K562 (cell line): ENCODE data around the gene BCAS1. TPM values are rescaled to one million over a fixed set of nuclear protein-coding genes. Genes with fewer than 3 reads are reported as not detected.
A peak's percentile ranks its signal among the peaks of the same experiment; 100 is the strongest.

Experiments
- BACH1 ChIP-seq: fragments of 200-800 bp; sonication (Bioruptor generic); IDR thresholded peaks from 2 replicates; pipeline ENCODE4 v1.6.1; 2016; ENCODE audit warnings: missing genetic modification characterization, missing compliant biosample characterization
- CHD1 ChIP-seq: fragments of 200-600 bp; sonication (generic); IDR thresholded peaks from one replicate; pipeline ENCODE4 v1.6.1; 2012; ENCODE audit warnings: mild to moderate bottlenecking, moderate library complexity, low read length, inconsistent platforms
- CREB1 ChIP-seq, 2 experiments: sonication (generic) in 1 of 2; formaldehyde crosslinking in 1 of 2; IDR thresholded peaks; 2 replicates each; pipeline versions ENCODE4 v1.6.1 to v1.8.0; 2012 to 2022; ENCODE audit warnings: inconsistent platforms in 1 of 2, mild to moderate bottlenecking in 1 of 2, missing genetic modification reagents in 1 of 2, moderate library complexity in 1 of 2
- CTCFL ChIP-seq: IDR thresholded peaks from 2 replicates; pipeline ENCODE4 v1.6.1; 2011; ENCODE audit warnings: borderline replicate concordance, low read depth, mild to moderate bottlenecking, moderate library complexity, low read length; ENCODE audit not compliant: insufficient read depth, poor library complexity, severe bottlenecking
- DLX4 ChIP-seq: fragments of 250-450 bp; sonication (Bioruptor Pico); IDR thresholded peaks from 2 replicates; pipeline ENCODE4 v1.6.1; 2021; ENCODE audit warnings: mild to moderate bottlenecking
- E2F3 ChIP-seq: fragments of 250-450 bp; sonication (Bioruptor Pico); IDR thresholded peaks from 2 replicates; pipeline ENCODE4 v1.4.0; 2020; ENCODE audit warnings: mild to moderate bottlenecking
- ELF2 ChIP-seq: fragments of 250-450 bp; sonication (Bioruptor Pico); IDR thresholded peaks from 2 replicates; pipeline ENCODE4 v1.5.0; 2021; ENCODE audit warnings: mild to moderate bottlenecking
- FOXK2 ChIP-seq, 2 experiments: fragments of 450-650 bp; IDR thresholded peaks in 1 of 2; conservative IDR thresholded peaks in 1 of 2; 2 replicates each; pipeline ENCODE4 v1.6.1; 2016; ENCODE audit warnings: low read depth in 2 of 2, mild to moderate bottlenecking in 1 of 2
- FOXP4 ChIP-seq: sonication (generic); formaldehyde crosslinking; IDR thresholded peaks from 2 replicates; pipeline ENCODE4 v1.8.0; 2022; ENCODE audit warnings: mild to moderate bottlenecking, missing genetic modification reagents, borderline replicate concordance
- HCFC1 ChIP-seq: IDR thresholded peaks from 2 replicates; pipeline ENCODE4 v1.6.1; 2012; ENCODE audit warnings: low read depth, low read length, improper control_type of control experiment
- HDAC3 ChIP-seq: fragments of 450-650 bp; IDR thresholded peaks from 2 replicates; pipeline ENCODE4 v1.6.1; 2018; ENCODE audit warnings: borderline replicate concordance, mild to moderate bottlenecking, moderate library complexity; ENCODE audit not compliant: partially characterized antibody
- MBD2 ChIP-seq: sonication (generic); IDR thresholded peaks from 2 replicates; pipeline ENCODE4 v1.6.1; 2016; ENCODE audit warnings: low read depth, borderline replicate concordance
- MLLT1 ChIP-seq, 2 experiments: fragments of 450-650 bp; IDR thresholded peaks; 2 replicates each; pipeline ENCODE4 v1.6.1; 2016
- MYNN ChIP-seq, 2 experiments: sonication (generic); formaldehyde crosslinking in 1 of 2; IDR thresholded peaks; 2 replicates each; pipeline versions ENCODE4 v1.5.0 to v1.6.1; 2016 to 2020; ENCODE audit warnings: antibody characterized with exemption in 1 of 2, missing genetic modification reagents in 1 of 2
- PHB ChIP-seq: fragments of 250-450 bp; sonication (Bioruptor Pico); IDR thresholded peaks from 2 replicates; pipeline ENCODE4 v1.5.0; 2021
- POLR2B ChIP-seq: fragments of 450-650 bp; IDR thresholded peaks from 2 replicates; pipeline ENCODE4 v1.6.1; 2018; ENCODE audit warnings: low read depth; ENCODE audit not compliant: partially characterized antibody
- RBM25 ChIP-seq: fragments of 200-400 bp; formaldehyde crosslinking; IDR thresholded peaks from 2 replicates; pipeline ENCODE4 v1.6.1; 2018; ENCODE audit warnings: low read length, low read depth, moderate library complexity; ENCODE audit not compliant: severe bottlenecking
- SMAD4 ChIP-seq: fragments of 250-450 bp; sonication (Bioruptor Pico); conservative IDR thresholded peaks from 2 replicates; pipeline ENCODE4 v1.8.0; 2021; ENCODE audit warnings: inconsistent platforms, mild to moderate bottlenecking, moderate library complexity
- TFAP4 ChIP-seq: sonication (generic); formaldehyde crosslinking; IDR thresholded peaks from 2 replicates; pipeline ENCODE4 v1.8.0; 2022; ENCODE audit warnings: missing genetic modification reagents, mild to moderate bottlenecking, moderate library complexity, borderline replicate concordance
- ZBTB17 ChIP-seq: fragments of 450-650 bp; formaldehyde crosslinking; IDR thresholded peaks from 2 replicates; pipeline ENCODE4 v1.4.0; 2020; ENCODE audit warnings: mild to moderate bottlenecking
- ZNF316 ChIP-seq: fragments of 450-650 bp; IDR thresholded peaks from 2 replicates; pipeline ENCODE4 v1.6.1; 2016
- ZNF436 ChIP-seq: fragments of 250-450, 450-650 bp; sonication (Bioruptor Pico); formaldehyde crosslinking; IDR thresholded peaks from 2 replicates; pipeline ENCODE4 v1.7.0; 2020; ENCODE audit warnings: mild to moderate bottlenecking
- ZNF696 ChIP-seq: fragments of 250-450 bp; sonication (Bioruptor Pico); conservative IDR thresholded peaks from 2 replicates; pipeline ENCODE4 v1.4.0; 2020; ENCODE audit warnings: mild to moderate bottlenecking, moderate library complexity
- polyA plus RNA-seq, 8 experiments: library from polyadenylated mRNA; depleted of rRNA in 4 of 8; stranded (reverse) in 5 of 8; unstranded in 3 of 8; fragments of >200 nt; fragmentation: Nextera tagmentation in 2 of 8; fragmentation: Illumina TruSeq in 1 of 8; extraction: Ambion mirVana in 2 of 8; extraction: Trizol in 1 of 8; gene quantifications; 2 replicates each; pipeline versions ENCODE4 v1.2.1 to v1.2.3, GENCODE V29; 2011 to 2014; ENCODE audit warnings: inconsistent platforms in 1 of 8, missing spikeins in 1 of 8
- total RNA-seq, 7 experiments: library from RNA; depleted of rRNA in 6 of 7; stranded (reverse); fragments of >200 nt in 6 of 7; fragmentation: Illumina TruSeq in 2 of 7; extraction: Trizol in 2 of 7; gene quantifications; 2 replicates each; pipeline versions ENCODE4 v1.2.1 to v1.2.3, GENCODE V29; 2011 to 2021; ENCODE audit warnings: low replicate concordance in 1 of 7

Gene BCAS1
- total and polyA plus RNA-seq, 9 of the 15 experiments (the other 6 are each of a cell fraction or from before 2014, with no cell fraction given) = 0.18 to 2.3 (median 0.93) TPM

GRCh38 chr20:53918949-53919361 is 151.4 kb downstream of the BCAS1 start (continued):
- 0 out of 2 replicates have a peak, but pooled peaks have one; percentile 25 for TF ChIP-seq MBD2
- no peak for TF ChIP-seq CTCFL
- TF ChIP-seq HDAC3 = no peak
- TF ChIP-seq CREB1 (IDR thresholded peaks at IDR 0.05) = no peak
- TF ChIP-seq CREB1 (CRISPR knock-in tag; IDR thresholded peaks at IDR 0.05) = no peak
- no peak for TF ChIP-seq FOXP4 (CRISPR knock-in tag)
- no peak for TF ChIP-seq ZNF316
- TF ChIP-seq FOXK2 (conservative IDR thresholded peaks at IDR 0.05 in 1 of 2, IDR thresholded peaks at IDR 0.05 in 1 of 2; ENCODE audit: low read depth in 2 of 2) = no peak
- no peak for TF ChIP-seq E2F3 (CRISPR knock-in tag)
- TF ChIP-seq PHB (CRISPR knock-in tag) = no peak
- TF ChIP-seq ZNF436 (CRISPR knock-in tag) = no peak
- TF ChIP-seq ELF2 (CRISPR knock-in tag) = no peak
- TF ChIP-seq HCFC1 = peak; percentile 90
- TF ChIP-seq BACH1 (tag) = no peak
- no peak for TF ChIP-seq MYNN (IDR thresholded peaks at IDR 0.05)
- TF ChIP-seq MYNN (CRISPR knock-in tag; IDR thresholded peaks at IDR 0.05) = no peak
- no peak for TF ChIP-seq CHD1
- no peak for TF ChIP-seq POLR2B
- no peak for TF ChIP-seq DLX4
- TF ChIP-seq ZNF696 (CRISPR knock-in tag) = no peak
- TF ChIP-seq ZBTB17 (CRISPR knock-in tag) = peak; percentile 95
- TF ChIP-seq MLLT1 (IDR thresholded peaks at IDR 0.05) = peak in 1 of 2 experiments; percentile 92; a peak in 2 of 4 replicates
- TF ChIP-seq RBM25 = peak; percentile 5
- TF ChIP-seq SMAD4 (CRISPR knock-in tag) = no peak
- TF ChIP-seq TFAP4 (CRISPR knock-in tag) = peak; percentile 21; the same call in 1 of the 2 replicates
